Measurements from ENCODE around the gene GNLY.

Gene GNLY

DNA sequence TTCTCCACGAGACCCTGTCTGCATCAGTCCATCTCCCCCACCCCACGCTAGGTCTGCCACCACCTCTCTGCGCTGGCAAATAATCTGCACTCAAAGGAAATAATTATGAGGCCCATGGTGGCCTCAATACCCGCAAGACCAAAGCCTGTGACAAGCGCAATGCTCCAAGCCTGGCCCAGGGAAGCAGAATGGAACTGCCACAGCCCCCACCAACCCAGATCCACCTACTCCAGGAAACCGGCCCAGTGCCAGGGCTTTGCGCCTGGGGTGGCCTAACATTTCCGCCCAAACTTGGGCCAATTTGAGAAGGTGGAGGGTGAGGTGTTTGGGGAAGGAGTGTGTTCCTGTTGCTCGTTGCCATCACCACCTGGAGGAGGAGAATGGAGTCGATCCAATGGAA, 33.6 kb downstream of the GNLY start:
- H3K36me3 ChIP-seq, result no peaks in the 10 kb centered on the region
- H3K27ac ChIP-seq, result no peak overlapping the region
- TF ChIP-seq, protein P1, sequence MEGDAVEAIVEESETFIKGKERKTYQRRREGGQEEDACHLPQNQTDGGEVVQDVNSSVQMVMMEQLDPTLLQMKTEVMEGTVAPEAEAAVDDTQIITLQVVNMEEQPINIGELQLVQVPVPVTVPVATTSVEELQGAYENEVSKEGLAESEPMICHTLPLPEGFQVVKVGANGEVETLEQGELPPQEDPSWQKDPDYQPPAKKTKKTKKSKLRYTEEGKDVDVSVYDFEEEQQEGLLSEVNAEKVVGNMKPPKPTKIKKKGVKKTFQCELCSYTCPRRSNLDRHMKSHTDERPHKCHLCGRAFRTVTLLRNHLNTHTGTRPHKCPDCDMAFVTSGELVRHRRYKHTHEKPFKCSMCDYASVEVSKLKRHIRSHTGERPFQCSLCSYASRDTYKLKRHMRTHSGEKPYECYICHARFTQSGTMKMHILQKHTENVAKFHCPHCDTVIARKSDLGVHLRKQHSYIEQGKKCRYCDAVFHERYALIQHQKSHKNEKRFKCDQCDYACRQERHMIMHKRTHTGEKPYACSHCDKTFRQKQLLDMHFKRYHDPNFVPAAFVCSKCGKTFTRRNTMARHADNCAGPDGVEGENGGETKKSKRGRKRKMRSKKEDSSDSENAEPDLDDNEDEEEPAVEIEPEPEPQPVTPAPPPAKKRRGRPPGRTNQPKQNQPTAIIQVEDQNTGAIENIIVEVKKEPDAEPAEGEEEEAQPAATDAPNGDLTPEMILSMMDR (IDR thresholded peaks at IDR 0.05), result no peak
- peaks cover 0 to 16% (median 7%) of the 10 kb centered on the region in 4 donors for H3K4me1 ChIP-seq
- intact Hi-C loops (cut with DNase I; ENCODE audit: low total_unique reads), result loop anchor here (1.0 to 10.0 kb wide), 2 partner anchors 87 to 347 kb away; no protein-coding TSS in a partner anchor
- no peak overlapping the region for H3K4me3 ChIP-seq
- DNase-seq, result peak in 1 of 2 donors; percentile 67
- H3K9me3 ChIP-seq, result no peaks in the 10 kb centered on the region
- no peaks in the 10 kb centered on the region for H3K27me3 ChIP-seq

- intact Hi-C loops (cut with DNase I; ENCODE audit: low total_unique reads), result loop anchor here (1.0 to 10.0 kb wide), 2 partner anchors 86 to 346 kb away; no protein-coding TSS in a partner anchor
- Histone ChIP-seq H3K27me3 (no peaks in the 10 kb centered on the region), H3K9me3 (no peaks in the 10 kb centered on the region), H3K27ac (peak overlapping the region in 1 of 2 donors; percentile 51), H3K36me3 (no peaks in the 10 kb centered on the region), H3K4me1 (peaks cover 0 to 16% (median 7%) of the 10 kb centered on the region in 4 donors), H3K4me3 (no peak overlapping the region)
- peak in 1 of 2 donors; percentile 46 for DNase-seq
- TF ChIP-seq, protein P1 (IDR thresholded peaks at IDR 0.05), result no peak
Measured at GRCh38 chr2:85728342-85728741, 34.2 kb downstream of the GNLY start.

- Histone ChIP-seq H3K9me3 (no peaks in the 10 kb centered on the region), H3K36me3 (no peaks in the 10 kb centered on the region), H3K27ac (peak overlapping the region; percentile 31 to 51), H3K4me3 (no peak overlapping the region), H3K4me1 (peaks cover 0 to 16% (median 9%) of the 10 kb centered on the region in 4 donors), H3K27me3 (no peaks in the 10 kb centered on the region)
- TF ChIP-seq, protein P1 (IDR thresholded peaks at IDR 0.05), result peak; percentile 97 to 98
- DNase-seq, result peak; percentile 91 to 95
- intact Hi-C loops (cut with DNase I; ENCODE audit: low total_unique reads), result loop anchor here (1.0 to 10.0 kb wide), 2 partner anchors 85 to 346 kb away; no protein-coding TSS in a partner anchor
Measured at GRCh38 chr2:85728883-85729824, 35.0 kb downstream of the GNLY start.

DNA sequence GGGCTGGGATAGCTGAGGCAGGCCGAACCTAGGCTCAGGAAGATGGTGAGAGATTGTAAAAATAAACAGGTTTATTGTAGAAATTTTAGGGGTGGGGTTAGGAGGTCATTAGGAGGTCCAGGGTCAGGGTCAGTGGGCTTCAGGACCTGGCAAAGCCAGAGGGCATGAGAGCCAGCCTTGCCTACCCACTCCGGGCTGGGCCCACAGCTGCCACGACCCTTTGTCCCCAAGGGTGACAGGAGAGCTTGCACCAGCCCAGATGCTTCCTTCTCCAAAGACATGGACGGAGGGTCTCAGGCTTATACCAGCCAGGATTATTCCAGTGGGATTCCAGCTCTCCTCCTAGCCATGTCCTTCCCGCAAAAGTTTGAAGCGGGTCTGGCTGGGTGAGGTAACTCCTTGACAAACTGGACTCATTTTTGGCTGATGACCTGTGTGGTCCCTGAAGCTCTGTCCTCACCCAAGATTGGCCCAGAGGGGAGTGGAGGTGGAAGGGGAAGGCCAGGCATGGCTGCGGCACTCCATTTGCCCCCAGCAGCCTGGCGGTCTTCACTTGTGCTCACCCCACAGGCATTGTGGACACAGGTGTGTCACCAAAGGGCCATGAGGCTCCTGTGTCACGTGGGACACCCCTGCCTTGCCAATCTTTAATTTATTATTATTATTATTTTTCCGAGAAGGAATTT, 35.8 kb downstream of the GNLY start:
- H3K4me3 ChIP-seq, result no peak overlapping the region
- intact Hi-C loops (cut with DNase I; ENCODE audit: low total_unique reads), result loop anchor here (10.0 kb wide), 1 partner anchor 345 kb away; no protein-coding TSS in a partner anchor
- TF ChIP-seq, protein P1 (IDR thresholded peaks at IDR 0.05), result no peak
- H3K36me3 ChIP-seq, result no peaks in the 10 kb centered on the region
- DNase-seq, result peak; percentile 18 to 63
- no peaks in the 10 kb centered on the region for H3K9me3 ChIP-seq
- no peaks in the 10 kb centered on the region for H3K27me3 ChIP-seq
- H3K27ac ChIP-seq, result peak overlapping the region in 1 of 2 donors; percentile 44
- peaks cover 0 to 16% (median 9%) of the 10 kb centered on the region in 4 donors for H3K4me1 ChIP-seq

DNA sequence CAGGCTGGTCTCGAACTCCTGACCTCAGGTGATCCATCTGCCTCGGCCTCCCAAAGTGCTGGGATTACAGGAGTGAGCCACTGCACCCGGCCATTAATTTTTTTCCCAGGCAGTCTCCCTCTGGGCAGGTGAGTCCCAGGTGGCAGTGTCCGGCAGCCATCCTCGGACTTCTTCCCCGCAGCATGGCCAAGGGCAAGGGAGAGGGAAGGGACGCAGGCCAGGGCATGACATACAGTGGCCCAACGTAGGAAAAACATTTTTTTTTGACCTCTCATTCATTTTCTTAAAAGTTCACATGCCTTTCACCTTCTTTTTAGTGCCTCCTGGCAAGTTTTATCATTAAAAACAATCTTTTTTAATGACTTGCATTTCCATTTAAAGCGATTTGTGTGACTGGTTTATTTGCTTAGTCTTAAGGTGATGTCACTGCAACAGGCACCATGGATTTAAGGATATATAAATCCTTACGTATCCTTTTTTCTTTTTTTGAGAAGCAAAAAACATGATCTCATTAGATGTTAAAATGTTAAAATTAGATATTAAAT, 36.6 kb downstream of the GNLY start:
- Histone ChIP-seq H3K27me3 (no peaks in the 10 kb centered on the region), H3K4me1 (peaks cover 0 to 16% (median 9%) of the 10 kb centered on the region in 4 donors), H3K27ac (no peak overlapping the region), H3K36me3 (no peaks in the 10 kb centered on the region), H3K4me3 (no peak overlapping the region), H3K9me3 (no peaks in the 10 kb centered on the region)
- intact Hi-C loops (cut with DNase I; ENCODE audit: low total_unique reads), result no loop called here
- peak; percentile 7 to 43 for DNase-seq
- TF ChIP-seq, protein P1 (IDR thresholded peaks at IDR 0.05), result no peak
